Activated effector memory CD4-positive, alpha-beta T cell treated with anti-CD3 and anti-CD28 coated beads, Interleukin-2, amount 50 U/mL, for 16 hours (primary cell): Measurements from ENCODE around the gene HECW1.
"Not testable (repeated sequence)": the region's sequence is repeated elsewhere in the genome, so short reads cannot be mapped to it uniquely, and the experiment has no call there.

Experiments used
- DNase-seq: peaks from one replicate; pipeline ENCODE4 v3.0.0-alpha.2; 2020

The HECW1 gene

GRCh38 chr7:43151076-43151475 is 38.6 kb downstream of the HECW1 start:
- DNase-seq, result no peak

GRCh38 chr7:43152696-43153095 is 40.2 kb downstream of the HECW1 start:
- no peak for DNase-seq

GRCh38 chr7:43155636-43156035 is 43.2 kb downstream of the HECW1 start:
- DNase-seq, result no peak

- DNase-seq, result no peak
Observed at GRCh38 chr7:43163885-43164284, 51.4 kb downstream of the HECW1 start.

- DNase-seq, result no peak
Observed at GRCh38 chr7:43164757-43165156, 52.3 kb downstream of the HECW1 start.

- no peak for DNase-seq
Observed at GRCh38 chr7:43166686-43167085, 54.2 kb downstream of the HECW1 start.

- no peak for DNase-seq
Observed at GRCh38 chr7:43169076-43169475, 56.6 kb downstream of the HECW1 start.

- no peak for DNase-seq
Observed at GRCh38 chr7:43170571-43170970, 58.1 kb downstream of the HECW1 start.

- DNase-seq, result no peak
Observed at GRCh38 chr7:43175570-43176200, 63.2 kb downstream of the HECW1 start.

- no peak for DNase-seq
Observed at GRCh38 chr7:43179393-43179792, 66.9 kb downstream of the HECW1 start.

GRCh38 chr7:43192806-43193460 is 80.5 kb downstream of the HECW1 start:
- no peak for DNase-seq

GRCh38 chr7:43193893-43194292 is 81.4 kb downstream of the HECW1 start:
- DNase-seq, result no peak

- DNase-seq, result no peak
Observed at GRCh38 chr7:43195256-43195655, 82.8 kb downstream of the HECW1 start.

GRCh38 chr7:43195768-43196167 is 83.3 kb downstream of the HECW1 start:
- no peak for DNase-seq

- DNase-seq, result no peak
Observed at GRCh38 chr7:43196379-43196778, 83.9 kb downstream of the HECW1 start.

GRCh38 chr7:43198016-43198415 is 85.6 kb downstream of the HECW1 start:
- no peak for DNase-seq

- no peak for DNase-seq
Observed at GRCh38 chr7:43198599-43199090, 86.2 kb downstream of the HECW1 start.

GRCh38 chr7:43199371-43200160 is 87.1 kb downstream of the HECW1 start:
- DNase-seq, result no peak

GRCh38 chr7:43201912-43202311 is 89.5 kb downstream of the HECW1 start:
- no peak for DNase-seq

- no peak for DNase-seq
Observed at GRCh38 chr7:43204081-43204480, 91.6 kb downstream of the HECW1 start.

GRCh38 chr7:43205171-43205795 is 92.8 kb downstream of the HECW1 start:
- DNase-seq, result no peak

GRCh38 chr7:43208242-43208641 is 95.8 kb downstream of the HECW1 start:
- no peak for DNase-seq

GRCh38 chr7:43210539-43210938 is 98.1 kb downstream of the HECW1 start:
- DNase-seq, result not testable (repeated sequence)
